Measurements from ENCODE around the gene STAT5B. TPM values are rescaled to one million over a fixed set of nuclear protein-coding genes. Genes with fewer than 3 reads are reported as not detected.

The STAT5B gene
- total RNA-seq, 1 donor from 2014 or later = 184 TPM

DNA sequence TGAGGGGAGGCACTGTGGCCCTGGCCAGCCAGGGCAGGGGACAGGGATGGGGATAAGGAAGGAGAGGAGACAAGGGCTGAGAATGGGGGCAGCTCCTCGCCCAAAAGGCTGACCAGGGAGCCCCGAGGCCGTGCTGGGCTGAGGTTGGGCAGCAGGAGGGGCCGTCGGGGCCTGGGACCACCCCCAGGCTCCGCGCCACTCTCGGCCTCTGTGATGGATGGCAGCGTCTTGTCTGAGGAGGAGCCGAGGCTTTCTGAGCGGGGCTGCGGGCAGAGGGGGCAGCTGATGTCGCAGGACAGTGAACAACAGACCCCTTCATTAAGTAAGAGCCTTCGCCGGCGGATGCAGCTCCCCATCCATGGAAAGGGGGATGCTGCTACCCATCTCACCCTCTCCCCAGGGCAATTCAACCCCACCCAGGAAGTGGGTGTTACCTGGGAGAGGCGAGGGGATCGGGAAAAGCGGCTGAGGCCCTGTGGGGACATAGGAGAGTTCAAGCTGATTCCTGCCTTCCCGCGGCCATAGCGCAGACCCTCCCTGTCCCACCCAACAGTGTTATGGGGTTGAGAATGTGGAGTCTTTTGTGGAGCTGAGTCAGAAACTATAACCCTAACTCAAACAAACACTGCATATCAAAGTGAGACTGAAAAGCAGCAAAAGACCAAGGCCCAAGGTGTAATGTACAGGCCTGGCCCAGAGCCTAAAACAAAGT, 112.3 kb downstream of the STAT5B start:
- no peak overlapping the region for H3K27ac Mint-ChIP-seq
- H3K4me1 Mint-ChIP-seq = peaks cover 4% of the 10 kb centered on the region
- H3K27me3 Mint-ChIP-seq = no peaks in the 10 kb centered on the region
- no peaks in the 10 kb centered on the region for H3K36me3 Mint-ChIP-seq (ENCODE audit: low read depth)
- H3K9me3 Mint-ChIP-seq = no peaks in the 10 kb centered on the region
- intact Hi-C loops (cut with micrococcal nuclease) = no loop called here
- H3K4me3 Mint-ChIP-seq = no peak overlapping the region
- DNase-seq = no peak

DNA sequence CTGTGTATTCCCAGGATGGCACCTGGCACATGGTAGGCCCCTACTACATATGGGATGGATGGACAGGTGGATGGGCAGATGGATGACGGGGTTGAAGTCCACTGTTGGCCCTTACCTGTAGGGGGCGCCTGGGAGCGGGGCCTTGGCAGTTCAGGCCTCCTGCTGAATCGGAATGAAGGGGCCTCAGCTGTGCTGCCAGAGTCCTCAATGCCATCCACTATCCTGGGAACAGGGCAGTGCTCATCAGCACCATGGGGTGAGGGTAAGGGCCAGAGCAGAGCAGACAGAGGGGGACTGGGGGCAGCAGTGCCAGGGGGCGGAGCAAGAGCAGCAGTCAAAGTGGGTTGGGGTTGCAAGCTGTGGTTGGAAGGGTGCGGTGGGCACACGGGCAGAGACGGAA, 113.1 kb downstream of the STAT5B start:
- no peak overlapping the region for H3K27ac Mint-ChIP-seq
- H3K27me3 Mint-ChIP-seq = no peaks in the 10 kb centered on the region
- peak; percentile 85 for DNase-seq
- no peaks in the 10 kb centered on the region for H3K9me3 Mint-ChIP-seq
- no peaks in the 10 kb centered on the region for H3K36me3 Mint-ChIP-seq (ENCODE audit: low read depth)
- intact Hi-C loops (cut with micrococcal nuclease) = no loop called here
- peaks cover 4% of the 10 kb centered on the region for H3K4me1 Mint-ChIP-seq
- H3K4me3 Mint-ChIP-seq = no peak overlapping the region

DNA sequence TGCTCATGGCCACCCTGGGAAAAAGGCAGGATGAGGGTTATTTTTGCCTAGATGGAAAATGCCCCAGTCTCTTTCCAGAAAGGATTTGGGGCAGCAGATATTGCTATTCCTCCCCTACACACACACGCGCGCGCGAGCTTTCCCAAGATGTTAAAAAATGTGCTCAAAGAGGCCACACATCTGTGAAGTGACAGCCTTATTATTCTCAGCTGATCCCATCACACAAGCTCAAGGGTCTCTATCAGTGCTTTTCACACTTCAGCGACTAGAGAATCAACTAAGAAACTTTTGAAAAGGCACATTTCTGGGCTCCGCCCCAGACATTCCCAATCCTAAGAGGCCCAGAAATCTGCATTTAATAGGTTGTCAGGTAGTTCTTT, 115.7 kb downstream of the STAT5B start:
- intact Hi-C loops (cut with micrococcal nuclease) = no loop called here
- Mint-ChIP-seq H3K27ac (no peak overlapping the region), H3K27me3 (no peaks in the 10 kb centered on the region), H3K9me3 (no peaks in the 10 kb centered on the region), H3K4me1 (peaks cover 9% of the 10 kb centered on the region), H3K36me3 (ENCODE audit: low read depth) (no peaks in the 10 kb centered on the region), H3K4me3 (no peak overlapping the region)
- DNase-seq = no peak

DNA sequence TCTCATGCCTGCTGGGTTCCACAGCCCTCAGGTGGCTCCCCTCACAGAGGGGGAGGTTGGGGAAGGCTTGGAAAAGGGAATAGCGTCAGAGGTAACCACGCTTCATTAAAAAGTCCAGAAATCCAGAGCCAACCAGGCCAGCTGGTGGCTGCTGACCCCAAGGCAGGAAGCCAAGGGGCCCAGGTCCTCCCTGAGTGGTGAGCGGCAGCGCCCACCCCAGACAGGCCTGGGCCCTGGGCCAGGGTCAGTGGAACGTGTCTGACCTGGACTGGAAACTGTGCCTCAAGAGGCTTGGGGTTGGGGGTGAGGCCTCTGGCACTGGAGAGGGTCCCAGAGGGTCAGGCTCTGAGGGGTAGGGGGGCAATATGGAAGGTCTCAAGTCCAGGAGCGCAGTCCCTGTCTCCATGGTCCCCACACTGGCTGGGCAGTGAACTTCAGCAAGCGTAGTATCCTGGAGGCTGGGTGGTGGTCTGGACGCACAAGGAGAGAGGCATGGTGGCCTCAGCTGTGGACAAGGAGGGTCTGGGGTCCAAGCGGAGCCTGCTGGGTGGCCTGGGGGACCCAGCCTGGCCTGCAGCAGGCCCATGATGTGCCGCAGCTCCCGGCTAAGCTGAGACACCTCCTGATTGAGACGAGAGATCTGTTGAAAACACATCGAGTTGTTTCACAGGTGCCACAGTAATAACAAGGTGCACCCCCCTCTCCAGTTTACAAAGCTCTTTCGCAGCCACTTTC, 116.2 kb downstream of the STAT5B start:
- no peaks in the 10 kb centered on the region for H3K9me3 Mint-ChIP-seq
- H3K4me1 Mint-ChIP-seq = peaks cover 12% of the 10 kb centered on the region
- H3K27ac Mint-ChIP-seq = peak overlapping the region; percentile 25
- H3K36me3 Mint-ChIP-seq (ENCODE audit: low read depth) = peaks cover under 1% of the 10 kb centered on the region
- no peak overlapping the region for H3K4me3 Mint-ChIP-seq
- no peak for DNase-seq
- H3K27me3 Mint-ChIP-seq = no peaks in the 10 kb centered on the region
- intact Hi-C loops (cut with micrococcal nuclease) = no loop called here

DNA sequence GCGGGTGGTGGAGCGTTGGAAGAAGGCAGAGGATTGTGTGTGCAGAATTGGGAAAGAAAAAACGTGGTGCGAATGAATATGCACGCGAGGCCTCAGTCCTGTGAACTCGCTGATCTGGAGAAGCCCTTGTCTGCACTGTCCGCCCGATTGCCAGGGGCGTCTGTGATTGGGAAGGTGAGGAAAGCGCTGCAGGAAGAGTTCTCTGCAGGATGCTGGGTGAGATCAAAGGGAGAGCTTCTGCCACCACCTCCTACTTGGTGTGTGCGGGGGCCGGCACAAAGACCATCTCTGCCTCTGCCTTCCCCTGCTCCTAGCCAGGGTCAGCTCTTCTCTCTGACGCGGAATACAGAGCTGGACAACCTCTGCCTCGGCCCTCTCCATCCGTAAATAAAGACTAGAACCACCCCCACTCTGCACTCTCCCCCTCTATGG, 120.6 kb downstream of the STAT5B start:
- no peak for DNase-seq
- Mint-ChIP-seq H3K4me3 (peak overlapping the region; percentile 84), H3K4me1 (peaks cover 32% of the 10 kb centered on the region), H3K27ac (peak overlapping the region; percentile 77), H3K36me3 (ENCODE audit: low read depth) (peaks cover 11% of the 10 kb centered on the region), H3K9me3 (no peaks in the 10 kb centered on the region), H3K27me3 (no peaks in the 10 kb centered on the region)
- intact Hi-C loops (cut with micrococcal nuclease) = loop anchor here (1.0 to 2.0 kb wide), 7 partner anchors 26 to 236 kb away; partner anchors contain the start of genes CNP, DHX58, DNAJC7 and GHDC

DNA sequence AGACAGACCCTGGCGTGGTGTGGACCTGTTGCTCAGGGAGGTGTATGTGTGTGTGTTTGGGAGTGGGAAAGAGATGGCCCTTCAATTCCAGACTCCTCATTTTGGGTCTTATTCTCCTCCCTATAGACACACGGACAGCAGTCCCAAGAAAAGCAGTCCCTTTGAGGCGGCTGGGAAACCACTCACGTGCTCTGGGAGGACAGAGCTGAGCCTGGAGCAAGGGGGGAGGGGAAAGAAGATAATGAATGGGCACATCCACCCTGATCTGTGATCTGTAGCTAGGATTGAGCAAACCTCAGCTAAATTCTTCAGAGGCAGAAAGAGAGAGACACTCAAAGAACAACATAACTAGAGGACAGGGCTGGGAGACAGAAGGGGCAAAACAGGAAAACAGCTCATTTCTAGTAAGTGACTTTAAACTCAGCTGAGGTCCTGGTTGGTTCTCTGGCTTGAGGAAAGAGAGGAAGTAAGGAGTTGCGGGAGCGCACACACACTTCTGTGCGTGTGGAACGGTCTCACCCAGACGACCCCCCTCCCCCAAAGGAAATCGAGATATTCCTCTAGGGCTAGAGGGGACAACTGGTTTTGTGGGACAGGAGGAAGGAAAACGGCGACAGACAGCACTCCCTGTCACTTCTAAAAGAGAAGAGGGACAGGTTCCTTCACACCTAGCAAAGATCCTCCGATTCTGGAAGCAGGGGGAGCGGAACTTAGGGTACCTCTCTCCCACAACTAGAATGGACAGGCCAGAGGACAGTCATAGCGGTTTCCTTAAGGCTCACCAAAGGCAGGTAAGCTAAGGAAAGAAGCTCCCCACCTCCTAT, 122.1 kb downstream of the STAT5B start:
- peak overlapping the region; percentile 84 for H3K4me3 Mint-ChIP-seq
- no peaks in the 10 kb centered on the region for H3K9me3 Mint-ChIP-seq
- DNase-seq = peak; percentile 69
- peaks cover 32% of the 10 kb centered on the region for H3K4me1 Mint-ChIP-seq
- H3K36me3 Mint-ChIP-seq (ENCODE audit: low read depth) = peaks cover 11% of the 10 kb centered on the region
- H3K27ac Mint-ChIP-seq = peak overlapping the region; percentile 57
- no peaks in the 10 kb centered on the region for H3K27me3 Mint-ChIP-seq
- intact Hi-C loops (cut with micrococcal nuclease) = loop anchor here (2.0 kb wide), 2 partner anchors 41 to 137 kb away; partner anchors contain the start of genes DHX58 and DNAJC7

Other genes with a start within 250 kb of the STAT5B start
- gene C17orf113, start 225.8 kb downstream of the STAT5B start, total RNA-seq = 0.05 and 0.07 TPM in 2 replicates
- 0.16 TPM in 1 of 2 replicates, not detected in the other for gene ZNF385C, start 177.9 kb downstream of the STAT5B start, total RNA-seq
- 22.9 and 25.8 TPM in 2 replicates for gene DHX58, start 163.7 kb downstream of the STAT5B start, total RNA-seq
- 76.6 and 77.4 TPM in 2 replicates for gene KAT2A, start 155.0 kb downstream of the STAT5B start, total RNA-seq
- gene HSPB9, start 153.6 kb downstream of the STAT5B start, total RNA-seq = not detected in 2 replicates
- gene RAB5C, start 121.4 kb downstream of the STAT5B start, total RNA-seq = 55.8 and 64.6 TPM in 2 replicates
- gene KCNH4, start 95.2 kb downstream of the STAT5B start, total RNA-seq = 1.6 and 2.3 TPM in 2 replicates
- not detected in 2 replicates for gene HCRT, start 90.9 kb downstream of the STAT5B start, total RNA-seq
- 14.4 and 17.5 TPM in 2 replicates for gene GHDC, start 81.9 kb downstream of the STAT5B start, total RNA-seq
- 346 and 348 TPM in 2 replicates for gene STAT5A, start 12.1 kb upstream of the STAT5B start, total RNA-seq
- 252 and 258 TPM in 2 replicates for gene STAT3, start 112.1 kb upstream of the STAT5B start, total RNA-seq
- gene CAVIN1, start 146.9 kb upstream of the STAT5B start, total RNA-seq = 2.4 and 2.7 TPM in 2 replicates
- gene ATP6V0A1, start 182.5 kb upstream of the STAT5B start, total RNA-seq = 16.9 and 18.8 TPM in 2 replicates

Measured in activated CD4-positive, alpha-beta T cell treated with anti-CD3 and anti-CD28 coated beads, Interleukin-2, amount 10 ng/mL, durations not matched to agents 24 days and 14 days (primary cell).